Erythroblast (primary cell): ENCODE measurements around the gene PWWP2B.

Experiments used
- GATA1 ChIP-seq: IDR thresholded peaks from 2 replicates; pipeline ENCODE4 v1.6.1; 2011; ENCODE audit warnings: low read depth, mild to moderate bottlenecking, control low read depth, low read length, moderate library complexity
- POLR2A ChIP-seq: IDR thresholded peaks from 2 replicates; pipeline ENCODE4 v1.6.1; 2011; ENCODE audit warnings: mild to moderate bottlenecking, low read length

- TF ChIP-seq POLR2A (no peak), GATA1 (no peak)
Observed at GRCh38 chr10:132397671-132398565, 918 bp downstream of the PWWP2B start.
